GM12878 (cell line): ENCODE data around the gene ZNF496. TPM values are rescaled to one million over a fixed set of nuclear protein-coding genes. Genes with fewer than 3 reads are reported as not detected.

ENCODE experiments used
- CBX3 ChIP-seq: fragments of 200-600 bp; sonication (generic); IDR thresholded peaks from 2 replicates; pipeline ENCODE4 v1.6.1; 2016; ENCODE audit warnings: low read depth, borderline replicate concordance
- E2F4 ChIP-seq: IDR thresholded peaks from 2 replicates; pipeline ENCODE4 v1.6.1; 2012; ENCODE audit warnings: low read depth, low read length, improper control_type of control experiment
- ELK1 ChIP-seq: IDR thresholded peaks from 2 replicates; pipeline ENCODE4 v1.6.1; 2012; ENCODE audit warnings: low read depth, low read length, improper control_type of control experiment
- FOXM1 ChIP-seq: IDR thresholded peaks from 2 replicates; pipeline ENCODE4 v1.6.1; 2012; ENCODE audit warnings: low read depth, mild to moderate bottlenecking, inconsistent platforms, low read length, moderate library complexity
- KAT2A ChIP-seq: conservative IDR thresholded peaks from 2 replicates; pipeline ENCODE4 v1.6.1; 2011; ENCODE audit warnings: low read depth, low read length; ENCODE audit not compliant: control insufficient read depth
- NR2C2 ChIP-seq: IDR thresholded peaks from 2 replicates; pipeline ENCODE4 v1.6.1; 2011; ENCODE audit warnings: borderline replicate concordance, low read depth; ENCODE audit not compliant: control insufficient read depth, insufficient read length
- POLR2AphosphoS2 ChIP-seq: IDR thresholded peaks from 2 replicates; pipeline ENCODE4 v1.6.1; 2011; ENCODE audit warnings: low read depth, mild to moderate bottlenecking, low read length, improper control_type of control experiment, moderate library complexity
- RELB ChIP-seq: fragments of 450-650 bp; IDR thresholded peaks from 2 replicates; pipeline ENCODE4 v1.6.1; 2017; ENCODE audit warnings: low read depth, mild to moderate bottlenecking, moderate library complexity
- SIX5 ChIP-seq: IDR thresholded peaks from 2 replicates; pipeline ENCODE4 v1.6.1; 2011; ENCODE audit warnings: mild to moderate bottlenecking, low read depth, low read length, moderate library complexity; ENCODE audit not compliant: severe bottlenecking
- ZNF217 ChIP-seq: fragments of 450-650 bp; IDR thresholded peaks from 2 replicates; pipeline ENCODE4 v1.6.1; 2017; ENCODE audit warnings: antibody characterized with exemption, mild to moderate bottlenecking
- ZNF622 ChIP-seq: fragments of 450-650 bp; IDR thresholded peaks from 2 replicates; pipeline ENCODE4 v1.6.1; 2017; ENCODE audit warnings: mild to moderate bottlenecking, inconsistent platforms
- polyA plus RNA-seq, 11 experiments: library from polyadenylated mRNA; depleted of rRNA in 4 of 11; unstranded in 6 of 11; stranded (reverse) in 5 of 11; fragments of >200 nt; fragmentation: Nextera tagmentation in 4 of 11; fragmentation: Illumina TruSeq in 1 of 11; extraction: Ambion mirVana in 4 of 11; extraction: Trizol in 1 of 11; gene quantifications; 1 replicate in 1 of 11; 2 replicates in 10 of 11; pipeline versions ENCODE4 v1.2.1 to v1.2.3, GENCODE V29; 2011 to 2016; ENCODE audit warnings: inconsistent platforms in 2 of 11, missing spikeins in 2 of 11, low read depth in 1 of 11
- total RNA-seq, 4 experiments: library from RNA; depleted of rRNA in 3 of 4; stranded (reverse); fragments of >200 nt in 3 of 4; fragmentation: Illumina TruSeq in 1 of 4; extraction: Trizol in 1 of 4; gene quantifications; 2 replicates each; pipeline versions ENCODE4 v1.2.1 to v1.2.3, GENCODE V29; 2013 to 2021

Gene ZNF496
- total and polyA plus RNA-seq, 10 of the 15 experiments (the other 5 are each of a cell fraction or from before 2014, with no cell fraction given): 1.6 to 26.4 (median 12.5) TPM

- no peak for TF ChIP-seq E2F4
- no peak for TF ChIP-seq NR2C2
- no peak for TF ChIP-seq FOXM1
- TF ChIP-seq SIX5: no peak
- TF ChIP-seq POLR2AphosphoS2: no peak
- no peak for TF ChIP-seq CBX3
- no peak for TF ChIP-seq ZNF217
- no peak for TF ChIP-seq ELK1
- no peak for TF ChIP-seq ZNF622
- peak; percentile 88 for TF ChIP-seq RELB
- TF ChIP-seq KAT2A: no peak
Observed at GRCh38 chr1:247357781-247358211, 26.1 kb upstream of the ZNF496 start (continued).
